Fibroblast of the aortic adventitia (primary cell): ENCODE measurements around the gene MCC. TPM values are rescaled to one million over a fixed set of nuclear protein-coding genes. Genes with fewer than 3 reads are reported as not detected.
A peak's percentile ranks its signal among the peaks of the same experiment; 100 is the strongest.

Experiments
- DNase-seq: peaks from one replicate; pipeline ENCODE4 v3.0.0-alpha.2; 2010; ENCODE audit warnings: low read depth
- H3K4me3 ChIP-seq: 2 replicates; pipeline ENCODE4 v1.5.1; 2011; ENCODE audit warnings: low read depth, mild to moderate bottlenecking, control low read depth, low read length, moderate library complexity
- total RNA-seq: library from RNA; depleted of rRNA; stranded (reverse); fragments of >200 nt; gene quantifications from 2 replicates; pipeline ENCODE4 v1.2.3, GENCODE V29; 2012; ENCODE audit warnings: low replicate concordance
- TF ChIP-seq, protein P1 (sequence below): IDR thresholded peaks from 2 replicates; pipeline ENCODE4 v1.5.1; 2011; ENCODE audit warnings: mild to moderate bottlenecking, low read length, control low read depth, inconsistent platforms; ENCODE audit not compliant: insufficient read depth

MCC gene
- total RNA-seq, 1 donor = 62.4 TPM

DNA sequence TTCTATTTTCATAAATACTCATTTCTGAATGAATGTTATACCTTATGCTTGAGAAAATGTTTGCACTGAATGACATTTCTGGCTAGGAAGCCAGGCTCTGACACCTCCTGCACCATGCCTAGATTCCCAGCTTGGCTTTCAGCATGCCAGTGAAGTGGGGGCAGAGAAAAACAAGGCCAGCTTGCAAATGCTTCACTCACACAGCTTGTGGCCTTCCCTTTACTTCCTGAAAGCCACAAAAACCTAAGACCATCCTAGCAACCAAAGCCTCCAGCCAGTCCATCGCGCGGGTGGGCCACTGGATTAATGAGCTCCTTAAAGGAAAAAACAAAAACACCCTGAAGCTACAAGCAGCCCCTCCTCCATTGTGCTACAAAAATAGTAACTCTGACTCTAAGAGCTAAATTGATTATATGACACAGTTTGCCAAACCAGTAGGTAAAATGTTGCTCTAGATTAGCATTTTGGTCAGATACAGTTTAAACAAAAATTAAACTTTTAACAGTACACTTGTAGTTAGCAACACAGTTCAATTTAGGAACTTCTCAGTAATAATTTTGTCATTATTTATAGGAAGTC lies 213.3 kb downstream of the MCC start:
- DNase-seq = no peak
- TF ChIP-seq, protein P1, sequence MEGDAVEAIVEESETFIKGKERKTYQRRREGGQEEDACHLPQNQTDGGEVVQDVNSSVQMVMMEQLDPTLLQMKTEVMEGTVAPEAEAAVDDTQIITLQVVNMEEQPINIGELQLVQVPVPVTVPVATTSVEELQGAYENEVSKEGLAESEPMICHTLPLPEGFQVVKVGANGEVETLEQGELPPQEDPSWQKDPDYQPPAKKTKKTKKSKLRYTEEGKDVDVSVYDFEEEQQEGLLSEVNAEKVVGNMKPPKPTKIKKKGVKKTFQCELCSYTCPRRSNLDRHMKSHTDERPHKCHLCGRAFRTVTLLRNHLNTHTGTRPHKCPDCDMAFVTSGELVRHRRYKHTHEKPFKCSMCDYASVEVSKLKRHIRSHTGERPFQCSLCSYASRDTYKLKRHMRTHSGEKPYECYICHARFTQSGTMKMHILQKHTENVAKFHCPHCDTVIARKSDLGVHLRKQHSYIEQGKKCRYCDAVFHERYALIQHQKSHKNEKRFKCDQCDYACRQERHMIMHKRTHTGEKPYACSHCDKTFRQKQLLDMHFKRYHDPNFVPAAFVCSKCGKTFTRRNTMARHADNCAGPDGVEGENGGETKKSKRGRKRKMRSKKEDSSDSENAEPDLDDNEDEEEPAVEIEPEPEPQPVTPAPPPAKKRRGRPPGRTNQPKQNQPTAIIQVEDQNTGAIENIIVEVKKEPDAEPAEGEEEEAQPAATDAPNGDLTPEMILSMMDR = no peak
- H3K4me3 ChIP-seq = no peak overlapping the region

DNA sequence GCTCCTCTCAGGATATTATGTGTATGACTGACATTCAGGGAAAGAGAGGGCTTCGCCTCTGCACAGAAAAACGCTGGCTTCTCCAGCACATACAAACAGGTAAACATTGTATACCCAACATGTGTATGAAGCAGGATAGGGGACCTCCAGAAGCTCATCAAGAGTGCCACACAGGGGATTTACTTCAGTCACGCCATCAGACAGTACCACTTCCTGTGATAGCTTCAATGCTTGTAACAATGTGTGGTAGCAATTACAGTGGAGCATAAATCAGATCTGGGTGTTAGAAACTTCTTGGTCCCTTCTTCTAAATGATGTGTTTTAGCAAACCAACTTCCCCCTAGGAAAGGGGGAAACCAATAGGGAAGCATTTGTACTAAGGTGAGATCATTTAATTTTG lies 214.3 kb downstream of the MCC start:
- no peak overlapping the region for H3K4me3 ChIP-seq
- no peak for DNase-seq
- TF ChIP-seq, protein P1 = no peak

DNA sequence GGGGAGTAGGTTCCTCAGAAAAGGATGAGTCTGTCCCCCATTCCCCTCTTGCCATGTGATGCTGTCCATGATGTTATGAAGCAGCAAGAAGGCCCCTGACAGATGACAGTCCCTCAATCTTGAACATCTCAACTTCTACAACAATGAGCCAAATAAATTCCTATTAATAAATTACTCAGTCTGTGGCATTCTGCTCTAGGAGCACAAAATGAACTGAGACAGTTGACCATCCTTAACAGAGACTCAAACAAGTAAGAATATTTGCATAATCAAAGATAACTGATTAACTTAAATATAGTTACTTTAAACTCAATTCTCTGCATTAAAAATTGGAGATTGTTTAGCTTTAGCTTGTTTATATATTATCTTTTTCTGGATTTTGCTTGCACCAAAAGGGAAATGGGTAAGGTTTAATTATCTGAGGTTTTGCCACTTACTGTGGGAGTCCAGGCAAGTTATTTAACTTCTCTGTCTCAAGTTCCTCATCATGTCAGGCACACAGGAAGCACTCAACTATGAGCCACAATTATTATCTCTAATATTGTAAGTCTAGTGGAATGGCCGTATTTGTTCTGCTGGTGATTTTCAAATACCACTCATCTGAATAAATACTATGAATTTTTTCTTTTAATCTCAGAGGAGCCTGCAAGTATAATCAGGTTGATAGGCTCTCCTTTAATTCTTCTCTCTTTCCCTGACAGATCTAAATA lies 216.4 kb downstream of the MCC start:
- H3K4me3 ChIP-seq = no peak overlapping the region
- TF ChIP-seq, protein P1 = no peak
- DNase-seq = peak; percentile 32

DNA sequence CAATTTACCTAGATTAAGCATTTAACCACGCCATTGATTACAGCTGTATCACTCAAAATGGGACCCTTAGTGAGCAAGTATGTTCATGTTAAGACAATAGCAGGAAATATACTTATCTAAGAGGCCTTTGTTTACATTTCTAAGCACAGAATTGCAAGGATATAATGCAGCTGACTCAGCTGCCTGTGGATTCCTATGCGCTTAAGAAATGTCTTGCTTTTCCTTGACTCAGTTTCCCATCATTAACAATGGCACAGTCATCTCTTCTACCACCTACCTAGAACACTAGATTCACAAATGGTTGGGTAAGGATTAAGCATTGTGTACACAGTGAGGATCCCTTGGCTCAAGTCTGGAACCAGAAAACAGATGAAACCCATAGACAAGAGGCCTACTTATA lies 217.2 kb downstream of the MCC start:
- TF ChIP-seq, protein P1 = no peak
- H3K4me3 ChIP-seq = no peak overlapping the region
- DNase-seq = peak; percentile 80

DNA sequence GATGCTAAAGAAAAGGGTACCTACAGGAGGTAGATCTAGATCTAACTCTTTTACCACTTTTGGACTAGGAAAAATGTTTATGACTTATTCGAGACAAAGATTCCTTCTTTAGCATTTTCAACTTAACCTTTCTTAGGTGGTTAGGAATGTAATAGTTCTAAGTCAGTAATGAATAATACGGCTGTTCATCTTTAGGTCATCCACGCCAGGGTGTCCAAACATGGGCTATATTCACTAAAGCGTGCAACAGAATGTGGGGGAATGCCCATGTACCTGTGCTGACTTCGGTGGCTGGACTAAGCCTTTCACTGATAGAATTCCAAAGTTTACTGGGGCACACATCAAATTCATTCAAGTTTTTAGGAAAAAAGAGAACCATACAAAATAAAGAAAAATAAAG lies 218.2 kb downstream of the MCC start:
- DNase-seq = no peak
- no peak overlapping the region for H3K4me3 ChIP-seq
- TF ChIP-seq, protein P1 = no peak

DNA sequence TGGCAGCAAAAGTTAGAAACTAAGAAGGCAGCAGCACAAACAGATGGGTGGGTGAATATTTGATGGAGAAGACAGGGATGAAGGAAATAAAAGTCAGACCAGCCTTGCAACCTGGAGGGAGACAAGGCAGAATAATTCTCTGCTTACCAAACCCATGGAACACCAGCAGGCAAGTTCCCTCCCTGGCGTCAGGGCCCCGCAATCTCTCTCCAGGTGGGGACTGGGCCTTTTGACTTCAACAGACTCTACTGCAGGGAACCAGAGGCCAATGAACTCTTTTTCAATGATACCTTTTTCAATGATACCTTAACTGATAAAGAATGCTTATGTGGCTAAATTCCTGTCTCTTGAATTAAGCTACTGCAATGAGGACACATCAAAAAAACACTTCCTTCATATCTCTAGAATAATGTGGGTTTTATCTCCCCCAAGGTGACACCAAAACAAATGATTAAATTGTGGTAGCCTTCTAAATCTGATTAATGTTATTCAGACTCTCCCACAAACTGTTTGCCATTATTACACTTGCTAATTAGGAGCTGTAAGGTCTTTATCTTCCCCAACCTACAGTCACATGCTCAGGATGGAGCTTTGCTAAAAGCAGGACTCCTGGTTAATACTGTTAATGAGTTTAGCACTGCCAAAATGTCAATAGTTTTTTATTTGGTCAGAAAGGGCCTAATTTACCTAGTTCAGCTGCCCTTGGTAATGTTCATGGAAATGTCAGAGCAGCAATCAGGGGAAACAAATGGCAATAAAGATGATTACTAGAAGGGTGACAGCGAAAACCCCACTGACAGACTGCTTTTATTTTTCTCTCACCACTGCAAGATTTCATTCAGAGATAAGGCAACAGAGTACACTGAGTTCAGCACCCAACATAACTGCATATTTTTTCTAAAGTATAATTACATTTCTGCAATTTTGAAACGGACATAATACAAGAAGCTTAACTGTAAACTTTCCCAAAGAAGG lies 218.9 kb downstream of the MCC start:
- no peak for DNase-seq
- TF ChIP-seq, protein P1 = no peak

More for the DNA sequence above, 218.9 kb downstream of the MCC start:
- no peak overlapping the region for H3K4me3 ChIP-seq
